ENCODE measurements around the gene MAML3.

Gene MAML3

DNA sequence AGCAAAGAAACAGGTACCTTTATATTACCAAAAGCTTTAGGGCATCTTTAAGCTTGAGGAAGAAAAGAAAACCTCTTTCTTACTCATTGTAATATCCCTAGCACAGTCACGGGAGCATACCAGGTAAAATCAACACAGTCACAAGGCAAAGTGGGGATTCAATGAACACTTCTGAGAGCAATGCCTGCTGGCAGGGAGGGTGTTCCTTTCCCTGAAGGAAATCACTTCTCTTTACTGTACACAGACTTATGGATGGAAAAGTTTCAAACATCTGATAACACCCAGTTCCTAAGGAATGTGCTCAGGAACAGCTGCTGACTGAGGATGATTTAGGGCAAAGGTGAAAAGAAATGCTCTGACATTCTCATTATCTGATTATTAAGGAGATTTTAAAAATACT is 94.8 kb downstream of the MAML3 start:
- TF ChIP-seq, protein P1, sequence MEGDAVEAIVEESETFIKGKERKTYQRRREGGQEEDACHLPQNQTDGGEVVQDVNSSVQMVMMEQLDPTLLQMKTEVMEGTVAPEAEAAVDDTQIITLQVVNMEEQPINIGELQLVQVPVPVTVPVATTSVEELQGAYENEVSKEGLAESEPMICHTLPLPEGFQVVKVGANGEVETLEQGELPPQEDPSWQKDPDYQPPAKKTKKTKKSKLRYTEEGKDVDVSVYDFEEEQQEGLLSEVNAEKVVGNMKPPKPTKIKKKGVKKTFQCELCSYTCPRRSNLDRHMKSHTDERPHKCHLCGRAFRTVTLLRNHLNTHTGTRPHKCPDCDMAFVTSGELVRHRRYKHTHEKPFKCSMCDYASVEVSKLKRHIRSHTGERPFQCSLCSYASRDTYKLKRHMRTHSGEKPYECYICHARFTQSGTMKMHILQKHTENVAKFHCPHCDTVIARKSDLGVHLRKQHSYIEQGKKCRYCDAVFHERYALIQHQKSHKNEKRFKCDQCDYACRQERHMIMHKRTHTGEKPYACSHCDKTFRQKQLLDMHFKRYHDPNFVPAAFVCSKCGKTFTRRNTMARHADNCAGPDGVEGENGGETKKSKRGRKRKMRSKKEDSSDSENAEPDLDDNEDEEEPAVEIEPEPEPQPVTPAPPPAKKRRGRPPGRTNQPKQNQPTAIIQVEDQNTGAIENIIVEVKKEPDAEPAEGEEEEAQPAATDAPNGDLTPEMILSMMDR (IDR thresholded peaks at IDR 0.05), result no peak

- TF ChIP-seq, protein P1 (IDR thresholded peaks at IDR 0.05), result no peak
Measured at GRCh38 chr4:140057701-140058100, 96.3 kb downstream of the MAML3 start.

DNA sequence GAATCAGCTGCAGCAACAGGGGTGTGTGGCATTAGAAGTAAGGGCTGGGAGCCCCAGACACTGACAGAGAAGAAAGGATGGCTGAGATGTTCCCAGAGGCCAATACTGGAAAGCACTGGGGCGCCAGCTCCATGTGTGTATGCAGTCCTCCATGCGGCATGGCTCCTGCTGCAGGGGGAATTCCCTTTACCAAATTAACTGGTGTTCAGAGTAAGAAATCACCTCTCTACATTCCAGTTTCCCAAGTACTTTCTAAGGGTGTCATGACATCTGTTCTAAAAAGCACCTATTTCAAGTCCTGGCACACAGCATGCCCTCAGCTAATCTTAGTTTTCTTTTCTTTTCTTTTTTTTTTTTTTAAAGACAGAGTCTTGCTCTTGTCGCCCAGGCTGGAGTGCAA is 98.0 kb downstream of the MAML3 start:
- TF ChIP-seq, protein P1 (IDR thresholded peaks at IDR 0.05), result no peak

DNA sequence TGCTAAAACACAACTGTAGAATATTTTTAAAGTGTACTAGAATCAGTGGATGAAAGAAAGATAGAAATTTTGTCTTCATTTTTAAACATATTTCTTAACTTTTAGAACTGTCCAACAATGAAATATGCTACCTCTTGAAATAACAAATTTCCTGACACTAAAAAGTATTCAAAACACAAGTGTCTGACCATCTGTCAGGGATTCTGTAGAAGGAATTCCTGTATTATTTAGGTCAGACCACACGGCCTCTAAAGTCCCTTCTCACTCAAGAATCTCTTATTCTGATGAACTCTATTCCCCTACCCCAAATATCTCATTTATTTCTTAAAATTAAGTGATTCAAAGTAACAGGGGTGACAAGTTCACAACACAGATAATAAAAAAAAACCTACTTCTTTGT is 99.1 kb downstream of the MAML3 start:
- TF ChIP-seq, protein P1 (IDR thresholded peaks at IDR 0.05), result no peak

- TF ChIP-seq, protein P1 (IDR thresholded peaks at IDR 0.05), result no peak
Measured at GRCh38 chr4:140053185-140053584, 100.8 kb downstream of the MAML3 start.

- TF ChIP-seq, protein P1 (IDR thresholded peaks at IDR 0.05), result peak; percentile 37; the same call in 1 of the 2 replicates
Measured at GRCh38 chr4:140052050-140052449, 101.9 kb downstream of the MAML3 start.

GRCh38 chr4:140049849-140050637 is 103.9 kb downstream of the MAML3 start:
- TF ChIP-seq, protein P1 (IDR thresholded peaks at IDR 0.05), result peak; percentile 33; the same call in 1 of the 2 replicates

Measured in LNCAP (cell line).